Measurements from ENCODE around the gene TMPRSS3.

The TMPRSS3 gene

DNA sequence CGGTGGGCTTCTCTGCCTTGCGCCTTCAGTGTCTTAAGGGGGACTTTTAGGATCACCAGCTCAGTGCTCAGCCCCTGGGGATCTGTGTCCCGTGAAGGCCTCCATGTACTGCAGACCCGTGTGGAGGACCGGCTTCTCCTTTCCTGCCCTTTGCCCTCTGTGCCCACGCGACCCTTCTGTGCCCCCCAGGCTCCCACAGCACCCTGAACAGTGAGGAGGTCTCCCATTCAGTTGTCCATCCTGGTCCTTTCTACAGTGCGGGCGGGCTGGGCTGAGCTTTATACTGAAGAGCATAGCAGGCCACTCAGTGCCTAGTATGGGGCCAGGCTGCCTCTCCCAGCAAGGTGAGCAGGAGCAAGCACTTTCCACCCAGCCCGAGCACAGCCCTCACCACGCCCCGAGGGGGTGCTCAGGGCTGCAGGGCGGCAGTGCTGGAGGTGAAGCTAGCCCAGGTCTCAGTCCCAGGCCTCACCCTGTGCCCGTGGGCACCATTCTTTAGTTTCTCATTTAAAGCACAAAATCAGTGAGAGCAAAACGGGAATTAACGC lies 21.9 kb downstream of the TMPRSS3 start:
- Histone ChIP-seq H3K9ac (ENCODE audit: low read depth, low read length, poor library complexity, severe bottlenecking) (no peak overlapping the region), H3K79me2 (ENCODE audit: insufficient read depth, low read length) (no peaks in the 10 kb centered on the region), H3F3A (ENCODE audit: low read depth) (no peaks in the 10 kb centered on the region), H4K20me1 (ENCODE audit: insufficient read depth, low read length, poor library complexity, severe bottlenecking) (no peaks in the 10 kb centered on the region), H3K9me2 (replicated peaks; ENCODE audit: low read depth, low read length) (no peaks in the 10 kb centered on the region), H2AFZ (ENCODE audit: low read length) (no peak overlapping the region), H3K27me3 (ENCODE audit: insufficient read depth, low read length, poor library complexity, severe bottlenecking) (no peaks in the 10 kb centered on the region), H3K4me1 (ENCODE audit: insufficient read depth, low read length, poor library complexity, severe bottlenecking) (peaks cover 7% of the 10 kb centered on the region), H3K9me3 (ENCODE audit: insufficient read depth, low read depth, low read length) (no peaks in the 10 kb centered on the region), H3K4me2 (ENCODE audit: low read depth, low read length, poor library complexity, severe bottlenecking) (no peak overlapping the region), H3K4me3 (ENCODE audit: low read length, poor library complexity, severe bottlenecking) (no peak overlapping the region), H3K36me3 (ENCODE audit: insufficient read depth, low read length) (no peaks in the 10 kb centered on the region)
- TF ChIP-seq, protein P1, sequence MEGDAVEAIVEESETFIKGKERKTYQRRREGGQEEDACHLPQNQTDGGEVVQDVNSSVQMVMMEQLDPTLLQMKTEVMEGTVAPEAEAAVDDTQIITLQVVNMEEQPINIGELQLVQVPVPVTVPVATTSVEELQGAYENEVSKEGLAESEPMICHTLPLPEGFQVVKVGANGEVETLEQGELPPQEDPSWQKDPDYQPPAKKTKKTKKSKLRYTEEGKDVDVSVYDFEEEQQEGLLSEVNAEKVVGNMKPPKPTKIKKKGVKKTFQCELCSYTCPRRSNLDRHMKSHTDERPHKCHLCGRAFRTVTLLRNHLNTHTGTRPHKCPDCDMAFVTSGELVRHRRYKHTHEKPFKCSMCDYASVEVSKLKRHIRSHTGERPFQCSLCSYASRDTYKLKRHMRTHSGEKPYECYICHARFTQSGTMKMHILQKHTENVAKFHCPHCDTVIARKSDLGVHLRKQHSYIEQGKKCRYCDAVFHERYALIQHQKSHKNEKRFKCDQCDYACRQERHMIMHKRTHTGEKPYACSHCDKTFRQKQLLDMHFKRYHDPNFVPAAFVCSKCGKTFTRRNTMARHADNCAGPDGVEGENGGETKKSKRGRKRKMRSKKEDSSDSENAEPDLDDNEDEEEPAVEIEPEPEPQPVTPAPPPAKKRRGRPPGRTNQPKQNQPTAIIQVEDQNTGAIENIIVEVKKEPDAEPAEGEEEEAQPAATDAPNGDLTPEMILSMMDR (conservative IDR thresholded peaks at IDR 0.05; ENCODE audit: low read length) = no peak
- no peak for TF ChIP-seq EZH2phosphoT487 (IDR thresholded peaks at IDR 0.05; ENCODE audit: borderline replicate concordance)

DNA sequence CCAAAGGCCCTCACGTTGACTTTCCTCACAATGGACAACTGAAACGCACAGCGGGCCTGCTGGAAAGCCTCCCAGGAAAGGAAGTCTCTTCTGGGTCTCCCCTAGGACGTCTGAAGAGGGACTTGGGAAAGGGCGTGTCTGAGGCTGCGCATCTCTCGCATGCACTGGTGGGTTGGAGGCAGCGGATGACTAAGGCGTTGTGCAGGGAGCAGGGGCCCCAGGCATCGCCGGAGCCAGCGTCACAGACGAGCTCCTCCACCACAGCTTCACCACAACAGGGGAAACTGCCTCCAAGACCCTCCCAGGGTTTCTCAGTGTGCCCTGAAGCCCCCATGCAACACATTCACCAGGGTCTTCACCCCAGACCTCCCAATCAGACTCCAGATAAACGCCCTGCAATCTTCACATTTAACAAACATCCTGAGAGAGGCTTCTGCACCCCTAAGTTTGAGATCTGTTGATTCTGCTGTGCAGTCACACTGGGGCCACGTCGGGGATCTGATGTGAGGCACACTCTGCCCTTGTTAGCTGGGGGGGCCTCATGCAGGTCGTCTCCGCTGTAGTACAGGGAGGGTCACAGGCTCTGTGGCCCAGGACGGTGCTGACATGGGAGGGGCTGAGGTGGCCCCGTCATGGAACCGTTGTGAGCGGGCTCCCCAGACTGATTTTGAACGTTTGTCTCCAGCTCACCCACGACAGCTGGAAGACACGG lies 22.5 kb downstream of the TMPRSS3 start:
- H3K27me3 ChIP-seq (ENCODE audit: insufficient read depth, low read length, poor library complexity, severe bottlenecking) = no peaks in the 10 kb centered on the region
- no peaks in the 10 kb centered on the region for H3K79me2 ChIP-seq (ENCODE audit: insufficient read depth, low read length)
- no peaks in the 10 kb centered on the region for H3F3A ChIP-seq (ENCODE audit: low read depth)
- no peak overlapping the region for H3K4me3 ChIP-seq (ENCODE audit: low read length, poor library complexity, severe bottlenecking)
- H4K20me1 ChIP-seq (ENCODE audit: insufficient read depth, low read length, poor library complexity, severe bottlenecking) = no peaks in the 10 kb centered on the region
- H3K9ac ChIP-seq (ENCODE audit: low read depth, low read length, poor library complexity, severe bottlenecking) = no peak overlapping the region
- H3K36me3 ChIP-seq (ENCODE audit: insufficient read depth, low read length) = no peaks in the 10 kb centered on the region
- H3K4me1 ChIP-seq (ENCODE audit: insufficient read depth, low read length, poor library complexity, severe bottlenecking) = peaks cover 7% of the 10 kb centered on the region
- no peaks in the 10 kb centered on the region for H3K9me2 ChIP-seq (replicated peaks; ENCODE audit: low read depth, low read length)
- H3K9me3 ChIP-seq (ENCODE audit: insufficient read depth, low read depth, low read length) = no peaks in the 10 kb centered on the region
- H2AFZ ChIP-seq (ENCODE audit: low read length) = no peak overlapping the region
- H3K4me2 ChIP-seq (ENCODE audit: low read depth, low read length, poor library complexity, severe bottlenecking) = no peak overlapping the region
- TF ChIP-seq EZH2phosphoT487 (IDR thresholded peaks at IDR 0.05; ENCODE audit: borderline replicate concordance) = no peak
- TF ChIP-seq, protein P1 (conservative IDR thresholded peaks at IDR 0.05; ENCODE audit: low read length) = no peak

DNA sequence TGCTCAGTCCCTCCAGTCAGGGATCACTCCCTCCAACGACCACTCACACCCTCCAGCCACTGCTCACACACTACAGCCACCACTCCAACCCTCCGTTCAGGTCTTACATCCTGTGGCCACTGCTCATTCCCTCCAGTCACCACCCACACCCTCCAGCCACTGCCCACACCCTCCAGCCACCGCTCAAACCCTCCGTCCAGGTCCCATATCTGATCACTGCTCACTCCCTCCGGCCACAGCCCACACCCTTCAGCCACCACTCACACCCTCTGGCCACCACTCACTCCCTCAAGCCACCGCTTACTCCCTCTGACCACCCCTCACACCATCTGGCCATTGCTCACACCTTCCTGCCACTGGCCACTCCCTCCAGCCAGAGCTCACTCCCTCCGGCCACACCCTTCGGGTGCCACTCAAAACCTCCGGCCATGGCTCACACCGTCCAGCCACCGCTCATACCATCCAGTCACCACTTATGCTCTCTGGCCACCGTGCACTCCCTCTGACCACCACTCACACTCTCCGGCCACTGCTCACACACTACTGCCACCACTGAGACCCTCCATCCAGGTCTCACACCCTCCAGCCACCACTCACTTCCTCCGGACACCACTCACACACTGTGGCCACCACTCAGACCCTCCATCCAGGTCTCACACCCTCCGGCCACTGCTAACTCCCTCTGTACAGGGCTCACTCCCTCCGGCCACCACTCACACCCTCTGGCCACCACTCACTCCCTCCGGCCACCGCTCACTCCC lies 24.8 kb downstream of the TMPRSS3 start:
- H3K4me2 ChIP-seq (ENCODE audit: low read depth, low read length, poor library complexity, severe bottlenecking) = no peak overlapping the region
- H4K20me1 ChIP-seq (ENCODE audit: insufficient read depth, low read length, poor library complexity, severe bottlenecking) = no peaks in the 10 kb centered on the region
- no peak overlapping the region for H2AFZ ChIP-seq (ENCODE audit: low read length)
- H3K9me2 ChIP-seq (replicated peaks; ENCODE audit: low read depth, low read length) = no peaks in the 10 kb centered on the region
- no peak overlapping the region for H3K9ac ChIP-seq (ENCODE audit: low read depth, low read length, poor library complexity, severe bottlenecking)
- no peaks in the 10 kb centered on the region for H3K27me3 ChIP-seq (ENCODE audit: insufficient read depth, low read length, poor library complexity, severe bottlenecking)
- H3F3A ChIP-seq (ENCODE audit: low read depth) = no peaks in the 10 kb centered on the region
- TF ChIP-seq, protein P1 (conservative IDR thresholded peaks at IDR 0.05; ENCODE audit: low read length) = no peak
- TF ChIP-seq EZH2phosphoT487 (IDR thresholded peaks at IDR 0.05; ENCODE audit: borderline replicate concordance) = no peak
- H3K79me2 ChIP-seq (ENCODE audit: insufficient read depth, low read length) = no peaks in the 10 kb centered on the region
- peaks cover 16% of the 10 kb centered on the region for H3K4me1 ChIP-seq (ENCODE audit: insufficient read depth, low read length, poor library complexity, severe bottlenecking)
- no peak overlapping the region for H3K4me3 ChIP-seq (ENCODE audit: low read length, poor library complexity, severe bottlenecking)
- H3K9me3 ChIP-seq (ENCODE audit: insufficient read depth, low read depth, low read length) = no peaks in the 10 kb centered on the region
- no peaks in the 10 kb centered on the region for H3K36me3 ChIP-seq (ENCODE audit: insufficient read depth, low read length)
